GM10266 (cell line): Measurements from ENCODE around the gene CBR1.
A peak's percentile ranks its signal among the peaks of the same experiment; 100 is the strongest.

Source experiments
- DNase-seq: peaks from one replicate; pipeline ENCODE4 v3.0.0; 2012; ENCODE audit errors: extremely low spot score
- TF ChIP-seq, protein P1 (sequence below): IDR thresholded peaks from 2 replicates; pipeline ENCODE4 v1.5.1; 2012; ENCODE audit warnings: mild to moderate bottlenecking, low read depth; ENCODE audit not compliant: control insufficient read depth, insufficient read depth; ENCODE audit errors: missing control alignments

CBR1 gene

DNA sequence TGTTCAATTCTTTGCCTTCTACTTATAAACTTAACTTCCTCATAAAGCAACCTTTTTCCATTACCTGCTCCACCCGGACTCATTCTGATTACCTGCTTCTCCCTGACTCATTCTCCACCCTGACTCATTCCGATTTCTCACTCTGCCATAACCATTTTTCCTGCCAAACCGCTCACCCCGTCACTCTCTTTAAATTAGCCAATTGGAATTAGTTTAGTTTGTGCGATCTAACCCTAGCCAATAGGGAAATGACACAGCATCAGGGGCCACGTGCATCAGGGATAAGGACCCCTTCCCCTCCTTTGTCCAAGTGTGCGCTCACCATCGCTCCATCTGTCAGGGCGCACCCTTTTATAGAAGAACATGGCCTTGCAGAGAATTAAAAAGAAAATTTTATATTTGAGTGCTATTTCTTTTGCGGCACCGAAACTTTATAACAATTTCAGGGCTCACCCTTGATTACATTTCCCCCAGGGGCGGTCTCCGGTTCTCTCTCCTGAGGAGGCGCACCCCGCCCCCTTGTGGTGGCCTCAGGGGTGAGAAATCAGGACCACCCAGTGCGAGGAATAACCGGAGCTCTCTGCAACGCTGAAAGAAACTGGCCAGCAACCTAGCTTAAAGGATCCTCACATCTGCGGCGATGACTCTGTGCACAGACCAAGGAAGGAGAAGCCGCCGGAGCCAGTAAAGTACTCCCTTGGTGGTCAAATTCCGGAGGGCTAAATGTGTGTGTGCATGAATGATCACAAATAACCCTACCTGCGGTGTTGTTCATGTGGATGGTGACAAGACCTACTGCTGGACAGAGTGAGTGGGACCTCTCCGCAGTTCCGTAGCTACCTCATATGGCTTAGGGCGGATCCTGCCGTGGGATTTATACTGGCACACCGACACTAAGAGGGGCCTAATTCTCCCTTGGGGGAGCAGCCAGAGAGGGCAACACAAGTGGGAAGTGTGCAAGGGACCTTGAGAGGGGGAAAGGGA, 34.8 kb downstream of the CBR1 start:
- no peak for DNase-seq
- TF ChIP-seq, protein P1, sequence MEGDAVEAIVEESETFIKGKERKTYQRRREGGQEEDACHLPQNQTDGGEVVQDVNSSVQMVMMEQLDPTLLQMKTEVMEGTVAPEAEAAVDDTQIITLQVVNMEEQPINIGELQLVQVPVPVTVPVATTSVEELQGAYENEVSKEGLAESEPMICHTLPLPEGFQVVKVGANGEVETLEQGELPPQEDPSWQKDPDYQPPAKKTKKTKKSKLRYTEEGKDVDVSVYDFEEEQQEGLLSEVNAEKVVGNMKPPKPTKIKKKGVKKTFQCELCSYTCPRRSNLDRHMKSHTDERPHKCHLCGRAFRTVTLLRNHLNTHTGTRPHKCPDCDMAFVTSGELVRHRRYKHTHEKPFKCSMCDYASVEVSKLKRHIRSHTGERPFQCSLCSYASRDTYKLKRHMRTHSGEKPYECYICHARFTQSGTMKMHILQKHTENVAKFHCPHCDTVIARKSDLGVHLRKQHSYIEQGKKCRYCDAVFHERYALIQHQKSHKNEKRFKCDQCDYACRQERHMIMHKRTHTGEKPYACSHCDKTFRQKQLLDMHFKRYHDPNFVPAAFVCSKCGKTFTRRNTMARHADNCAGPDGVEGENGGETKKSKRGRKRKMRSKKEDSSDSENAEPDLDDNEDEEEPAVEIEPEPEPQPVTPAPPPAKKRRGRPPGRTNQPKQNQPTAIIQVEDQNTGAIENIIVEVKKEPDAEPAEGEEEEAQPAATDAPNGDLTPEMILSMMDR = peak; percentile 38

DNA sequence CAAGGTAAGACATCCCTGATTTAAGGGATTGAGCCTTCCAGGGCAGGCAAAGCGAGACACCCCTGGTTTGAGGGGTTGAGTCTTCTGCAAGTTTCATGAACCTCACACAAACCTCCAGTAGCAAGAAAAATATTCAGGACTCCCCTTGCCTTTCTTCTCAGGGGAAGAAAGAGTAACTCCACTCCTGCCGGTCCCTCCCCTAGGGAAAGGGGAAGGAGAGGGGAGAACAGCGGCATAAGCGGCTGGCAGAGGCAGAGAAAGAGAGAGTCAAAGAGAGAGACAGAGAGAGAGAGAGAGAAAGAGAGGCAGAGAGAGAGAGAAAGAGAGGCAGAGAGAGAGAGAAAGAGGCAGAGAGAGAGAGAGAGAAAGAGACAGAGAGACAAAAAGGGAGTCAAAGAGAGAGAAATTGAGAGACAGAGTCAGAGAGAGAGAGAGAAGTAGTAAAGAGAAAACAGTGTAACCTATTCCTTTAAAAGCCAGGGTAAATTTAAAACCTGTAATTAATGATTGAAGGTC, 35.6 kb downstream of the CBR1 start:
- no peak for DNase-seq
- TF ChIP-seq, protein P1 = no peak

DNA sequence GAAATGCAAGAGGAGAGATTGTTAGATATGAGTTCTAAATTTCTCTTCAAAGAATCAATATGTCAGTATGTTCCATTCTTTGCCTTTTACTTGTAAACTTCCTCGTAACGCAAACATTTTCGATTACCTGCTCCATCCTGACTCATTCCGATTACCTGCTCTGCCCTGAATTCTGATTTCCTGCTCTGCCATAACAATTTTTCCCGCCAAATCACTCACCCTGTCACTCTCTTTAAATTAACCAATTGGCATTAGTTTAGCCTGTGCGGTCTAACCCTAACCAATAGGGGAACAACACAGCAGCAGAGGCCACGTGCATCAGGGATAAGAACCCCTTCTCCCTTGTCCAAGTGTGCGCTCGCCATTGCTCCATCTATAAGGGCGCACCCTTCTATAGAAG, 40.0 kb downstream of the CBR1 start:
- DNase-seq = no peak
- TF ChIP-seq, protein P1 = no peak

DNA sequence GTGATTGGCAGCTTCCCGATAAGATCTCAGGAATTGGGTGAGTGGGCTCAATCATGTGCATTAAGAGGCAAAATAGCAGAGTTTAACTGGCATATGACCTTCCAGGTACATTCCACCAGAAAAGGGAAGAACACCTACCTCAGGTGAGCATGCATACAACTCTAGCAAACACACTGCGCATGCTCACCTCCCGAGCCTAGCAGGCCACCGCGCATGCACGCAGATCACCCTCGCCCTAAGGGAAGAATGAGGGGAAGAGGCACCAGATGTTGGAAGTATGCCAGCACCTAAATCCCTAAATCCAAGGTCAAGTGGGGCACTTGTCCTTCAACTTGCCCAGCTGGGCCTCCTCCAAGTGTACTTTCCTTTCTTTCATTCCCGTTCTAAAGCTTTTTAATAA, 41.4 kb downstream of the CBR1 start:
- DNase-seq = no peak
- TF ChIP-seq, protein P1 = no peak

DNA sequence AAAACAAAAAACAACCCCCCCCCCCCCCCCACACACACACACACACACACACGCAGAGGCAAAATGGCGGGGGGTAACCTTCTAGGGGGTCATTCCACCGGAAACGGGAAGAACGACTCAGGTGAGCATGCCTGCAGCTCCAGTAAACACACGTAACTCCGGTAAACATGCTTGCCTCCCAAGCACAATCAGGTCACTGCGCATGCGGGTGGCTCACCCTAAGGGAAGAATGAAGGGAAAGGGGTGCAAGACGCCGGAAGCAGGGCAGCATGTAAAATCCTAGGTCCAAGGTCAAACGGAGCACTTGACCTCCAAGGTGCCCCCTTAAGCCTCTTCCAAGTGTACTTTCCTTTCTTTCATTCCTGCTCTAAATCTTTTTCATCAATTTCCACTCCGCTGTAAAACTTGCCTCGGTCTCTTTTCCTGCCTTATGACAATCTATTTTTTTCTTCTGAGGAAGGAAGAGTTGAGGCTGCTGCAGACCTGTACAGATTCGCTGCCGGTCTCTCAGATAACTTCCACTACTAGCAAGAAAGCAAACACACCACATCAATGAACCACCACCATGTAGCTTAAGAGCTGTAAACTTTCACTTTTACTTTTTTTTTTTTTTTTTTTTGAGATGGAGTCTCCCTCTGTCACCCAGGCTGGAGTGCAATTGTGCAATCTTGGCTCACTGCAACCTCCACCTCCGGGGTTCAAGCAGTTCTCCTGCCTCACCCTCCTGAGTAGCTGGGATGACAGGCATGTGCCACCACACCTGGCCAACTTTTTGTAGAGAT, 44.0 kb downstream of the CBR1 start:
- DNase-seq = no peak
- TF ChIP-seq, protein P1 = no peak

DNA sequence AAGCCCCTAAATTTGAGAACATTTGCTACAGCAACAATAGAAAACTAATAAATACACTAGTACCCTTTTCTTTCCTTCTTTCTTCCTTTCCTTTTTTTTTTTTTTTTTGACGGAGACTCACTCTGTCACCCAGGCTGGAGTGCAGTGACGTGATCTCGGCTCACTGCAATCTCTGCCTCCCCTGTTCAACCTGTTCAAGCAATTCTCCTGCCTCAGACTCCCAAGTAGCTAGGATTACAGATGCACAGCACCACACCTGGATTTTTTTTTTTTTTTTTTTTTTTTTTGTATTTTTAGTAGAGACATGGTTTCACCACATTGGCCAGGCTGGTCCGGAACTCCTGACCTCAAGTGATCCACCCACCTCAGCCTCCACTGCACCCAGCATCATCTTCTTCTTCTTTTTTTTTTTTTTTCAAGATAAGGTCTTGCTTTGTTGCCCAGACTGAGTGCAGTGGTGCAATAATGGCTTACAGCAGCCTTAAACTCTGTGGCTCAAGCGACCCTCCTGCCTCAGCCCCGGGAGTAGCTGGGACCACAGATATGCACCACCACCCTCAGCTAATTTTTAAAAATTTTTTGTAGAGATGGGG, 45.4 kb downstream of the CBR1 start:
- no peak for DNase-seq
- TF ChIP-seq, protein P1 = no peak
